Activated naive CD8-positive, alpha-beta T cell treated with anti-CD3 and anti-CD28 coated beads for 36 hours (primary cell): ENCODE measurements around the gene CEP55. TPM values are rescaled to one million over a fixed set of nuclear protein-coding genes. Genes with fewer than 3 reads are reported as not detected.

ENCODE experiments used
- DNase-seq: peaks from one replicate; pipeline ENCODE4 v3.0.0; 2021
- H3K27ac Mint-ChIP-seq: one replicate; pipeline ENCODE4 v1.8.0; 2022; ENCODE audit warnings: mild to moderate bottlenecking, moderate library complexity, mixed read lengths
- H3K27me3 Mint-ChIP-seq: one replicate; pipeline ENCODE4 v1.8.0; 2022; ENCODE audit warnings: mild to moderate bottlenecking, mixed read lengths
- H3K36me3 Mint-ChIP-seq: one replicate; pipeline ENCODE4 v1.8.0; 2021; ENCODE audit warnings: mild to moderate bottlenecking, mixed read lengths
- H3K4me1 Mint-ChIP-seq: one replicate; pipeline ENCODE4 v1.8.0; 2021; ENCODE audit warnings: mixed read lengths
- H3K4me3 Mint-ChIP-seq: one replicate; pipeline ENCODE4 v1.8.0; 2022; ENCODE audit warnings: mild to moderate bottlenecking, moderate library complexity, mixed read lengths
- H3K9me3 Mint-ChIP-seq: one replicate; pipeline ENCODE4 v1.8.0; 2022; ENCODE audit warnings: mixed read lengths
- total RNA-seq, 2 experiments: library from RNA; stranded (reverse); gene quantifications; one replicate each; pipeline ENCODE4 v1.2.3, GENCODE V29; 2021

The CEP55 gene
- total RNA-seq, 2 experiments from 2014 or later = 47.6 to 52.0 TPM

DNA sequence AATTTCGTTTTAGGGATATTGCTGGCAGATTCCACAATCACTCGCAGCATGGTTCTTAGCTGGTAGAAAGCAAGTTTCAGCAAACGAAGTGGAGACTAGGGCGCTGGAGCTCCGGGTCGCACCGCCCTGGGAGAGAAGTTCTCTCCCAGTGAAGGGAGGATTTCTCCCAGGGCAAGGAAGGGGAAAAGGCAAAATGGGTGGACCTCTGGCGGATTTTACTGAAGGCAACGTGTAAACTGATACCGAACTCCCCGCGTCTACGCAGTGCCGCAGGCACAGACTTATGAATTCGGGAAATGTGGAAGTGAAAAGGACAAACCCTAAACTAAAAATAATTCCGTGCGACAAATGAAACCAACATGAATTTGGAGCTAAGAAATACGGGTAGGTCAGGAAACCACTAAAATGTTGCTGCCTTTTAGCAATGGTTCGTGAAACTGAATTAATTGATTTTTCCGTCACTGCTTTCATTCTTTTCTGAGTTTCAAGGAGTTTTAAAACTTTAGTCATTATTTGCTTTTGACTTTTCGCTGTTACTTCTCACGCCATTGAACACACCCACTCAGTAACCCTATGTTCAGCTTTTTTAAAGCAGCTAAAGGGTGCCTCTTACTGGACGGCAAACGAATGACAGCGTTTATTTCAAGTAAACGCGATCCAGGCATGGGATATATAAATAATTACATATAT is 14.1 kb upstream of the CEP55 start, which contains the start of gene MYOF:
MYOF (minus strand) TSS at position 190 of the 690 bp plus-strand sequence; CDS start at position 50, 140 bp downstream.
- Mint-ChIP-seq H3K36me3 (peaks cover 1% of the 10 kb centered on the region), H3K4me1 (peaks cover 11% of the 10 kb centered on the region), H3K27me3 (peaks cover 17% of the 10 kb centered on the region), H3K4me3 (peak within 1 kb of the TSS; percentile 89), H3K9me3 (no peaks in the 10 kb centered on the region), H3K27ac (peak within 1 kb of the TSS; percentile 91)
- peak; percentile 41 for DNase-seq

GRCh38 chr10:93485690-93486089 is 10.7 kb upstream of the CEP55 start:
- H3K27ac Mint-ChIP-seq = no peak overlapping the region

GRCh38 chr10:93488956-93489528 is 7.4 kb upstream of the CEP55 start:
- no peak overlapping the region for H3K4me3 Mint-ChIP-seq
- no peak for DNase-seq
- peaks cover 33% of the 10 kb centered on the region for H3K27me3 Mint-ChIP-seq
- H3K36me3 Mint-ChIP-seq = no peaks in the 10 kb centered on the region
- H3K4me1 Mint-ChIP-seq = no peaks in the 10 kb centered on the region
- H3K27ac Mint-ChIP-seq = no peak overlapping the region
- H3K9me3 Mint-ChIP-seq = no peaks in the 10 kb centered on the region

More at GRCh38 chr10:93485690-93486089, 10.7 kb upstream of the CEP55 start:
- Mint-ChIP-seq H3K9me3 (no peaks in the 10 kb centered on the region), H3K4me3 (no peak overlapping the region), H3K36me3 (no peaks in the 10 kb centered on the region), H3K27me3 (peaks cover 31% of the 10 kb centered on the region), H3K4me1 (peaks cover 11% of the 10 kb centered on the region)
- DNase-seq = no peak

- no peak for DNase-seq
- Mint-ChIP-seq H3K27ac (no peak overlapping the region), H3K36me3 (no peaks in the 10 kb centered on the region), H3K4me1 (peaks cover 3% of the 10 kb centered on the region), H3K27me3 (peaks cover 25% of the 10 kb centered on the region), H3K4me3 (no peak overlapping the region), H3K9me3 (no peaks in the 10 kb centered on the region)
Observed at GRCh38 chr10:93491602-93492121, 4.8 kb upstream of the CEP55 start.

GRCh38 chr10:93493162-93493561 is 3.2 kb upstream of the CEP55 start:
- DNase-seq = no peak
- Mint-ChIP-seq H3K9me3 (no peaks in the 10 kb centered on the region), H3K36me3 (peaks cover 11% of the 10 kb centered on the region), H3K27me3 (peaks cover 21% of the 10 kb centered on the region), H3K4me3 (no peak overlapping the region), H3K4me1 (peaks cover 14% of the 10 kb centered on the region), H3K27ac (no peak overlapping the region)

GRCh38 chr10:93494494-93494893 is 1.9 kb upstream of the CEP55 start:
- H3K4me1 Mint-ChIP-seq = peaks cover 19% of the 10 kb centered on the region
- H3K27me3 Mint-ChIP-seq = peaks cover 11% of the 10 kb centered on the region
- no peak overlapping the region for H3K27ac Mint-ChIP-seq
- H3K4me3 Mint-ChIP-seq = no peak overlapping the region
- DNase-seq = no peak
- H3K36me3 Mint-ChIP-seq = peaks cover 12% of the 10 kb centered on the region
- no peaks in the 10 kb centered on the region for H3K9me3 Mint-ChIP-seq

DNA sequence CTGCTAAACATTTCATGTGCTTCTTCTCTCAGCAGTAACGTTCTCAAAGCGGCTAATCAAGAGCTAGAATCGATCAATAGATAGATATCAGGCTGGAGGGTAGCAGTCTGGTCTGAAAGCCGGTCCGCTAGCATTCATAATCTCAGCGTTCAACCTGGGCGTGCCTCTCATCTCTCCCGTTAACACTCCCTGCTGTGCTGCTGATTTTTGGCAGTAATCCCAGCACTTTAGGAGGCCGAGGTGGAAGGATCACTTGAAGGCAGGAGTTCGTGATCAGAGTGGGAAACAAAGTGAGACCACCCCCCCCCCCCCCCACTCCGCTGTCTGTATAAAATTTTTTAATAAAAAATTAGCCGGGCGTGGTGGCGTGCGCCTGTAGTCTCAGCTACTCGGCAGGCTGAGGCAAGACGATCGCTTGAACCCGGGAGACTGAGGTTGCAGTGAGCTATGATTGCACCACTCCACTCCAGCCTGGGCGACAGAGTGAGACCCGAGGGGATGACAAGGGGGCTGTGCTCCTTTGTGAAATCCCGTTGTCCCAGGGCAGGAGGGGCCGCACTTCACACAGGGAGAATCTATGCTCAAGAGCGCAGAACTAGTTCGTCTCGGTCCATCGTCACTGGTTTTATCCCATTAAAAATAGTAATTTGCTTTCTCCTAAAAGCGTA is 624 bp upstream of the CEP55 start:
- Mint-ChIP-seq H3K27me3 (peaks cover 11% of the 10 kb centered on the region), H3K9me3 (no peaks in the 10 kb centered on the region), H3K4me3 (peak overlapping the region; percentile 90), H3K36me3 (peaks cover 20% of the 10 kb centered on the region), H3K27ac (peak overlapping the region; percentile 72), H3K4me1 (peaks cover 21% of the 10 kb centered on the region)
- peak; percentile 14 for DNase-seq

DNA sequence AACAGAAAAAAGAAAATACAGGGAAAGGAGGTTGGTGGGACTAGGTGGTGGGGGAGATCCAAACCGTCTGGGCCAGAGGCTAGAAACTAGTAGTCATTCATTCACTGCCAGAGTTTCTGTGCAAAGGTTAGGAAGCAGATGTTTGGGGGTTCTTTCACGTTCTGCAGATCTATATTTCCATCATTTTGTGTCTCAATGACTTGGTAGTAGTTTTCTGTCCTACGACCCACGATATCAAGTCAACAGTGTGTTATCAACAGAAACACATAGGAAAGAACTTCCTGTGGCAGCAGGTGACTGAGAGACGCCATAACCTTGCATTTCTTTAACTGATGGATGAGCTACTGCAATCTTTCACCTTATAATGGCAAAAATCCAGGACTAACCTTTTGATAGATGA is 1.8 kb downstream of the CEP55 start:
- peaks cover 8% of the 10 kb centered on the region for H3K27me3 Mint-ChIP-seq
- peak overlapping the region; percentile 90 for H3K4me3 Mint-ChIP-seq
- H3K4me1 Mint-ChIP-seq = peaks cover 25% of the 10 kb centered on the region
- peaks cover 24% of the 10 kb centered on the region for H3K36me3 Mint-ChIP-seq
- H3K9me3 Mint-ChIP-seq = no peaks in the 10 kb centered on the region
- no peak for DNase-seq
- no peak overlapping the region for H3K27ac Mint-ChIP-seq

DNA sequence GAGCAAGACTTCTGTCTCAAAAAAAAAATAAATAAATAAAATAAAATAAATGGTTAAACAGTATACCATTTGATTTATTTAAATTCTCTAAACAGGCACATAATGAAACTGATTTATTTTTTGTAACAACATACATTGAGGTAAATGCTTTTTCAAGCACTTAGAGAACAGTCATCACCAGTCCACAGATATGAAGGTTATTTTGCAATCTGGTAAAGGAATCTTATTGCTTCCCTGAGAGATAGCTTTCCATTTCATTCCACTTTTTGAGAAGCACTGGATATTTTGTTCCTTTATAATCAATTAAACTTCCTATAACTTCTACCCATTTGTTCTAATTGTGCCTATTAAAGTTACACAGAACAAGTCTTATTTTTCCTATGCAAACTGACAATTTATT is 5.2 kb downstream of the CEP55 start:
- Mint-ChIP-seq H3K27ac (no peak overlapping the region), H3K36me3 (peaks cover 39% of the 10 kb centered on the region), H3K4me1 (peaks cover 22% of the 10 kb centered on the region), H3K4me3 (no peak overlapping the region), H3K9me3 (no peaks in the 10 kb centered on the region), H3K27me3 (no peaks in the 10 kb centered on the region)
- no peak for DNase-seq

- H3K4me3 Mint-ChIP-seq = no peak overlapping the region
- H3K27me3 Mint-ChIP-seq = no peaks in the 10 kb centered on the region
- peaks cover 38% of the 10 kb centered on the region for H3K36me3 Mint-ChIP-seq
- no peak overlapping the region for H3K27ac Mint-ChIP-seq
- peaks cover 12% of the 10 kb centered on the region for H3K4me1 Mint-ChIP-seq
- no peak for DNase-seq
- H3K9me3 Mint-ChIP-seq = no peaks in the 10 kb centered on the region
Observed at GRCh38 chr10:93503075-93503474, 6.7 kb downstream of the CEP55 start.

DNA sequence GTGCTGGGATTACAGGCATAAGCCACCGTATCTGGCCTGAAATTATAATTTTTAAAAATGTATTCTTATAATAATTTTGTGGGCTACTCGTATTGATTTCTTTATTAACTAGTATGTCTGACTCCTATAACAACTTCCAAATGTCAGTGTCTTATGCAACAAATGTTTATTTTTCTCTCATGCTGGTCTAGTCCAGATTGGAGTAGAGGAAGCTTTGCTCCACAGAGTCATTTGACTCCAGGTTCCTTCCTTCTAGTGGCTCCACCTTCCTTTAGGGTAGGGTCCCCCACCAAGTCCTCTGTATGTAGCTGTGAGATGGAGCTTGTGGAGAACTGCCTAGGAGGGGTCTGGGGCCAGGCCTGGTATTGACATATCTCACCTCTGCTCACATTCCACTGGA is 8.7 kb downstream of the CEP55 start:
- H3K27ac Mint-ChIP-seq = no peak overlapping the region
- H3K27me3 Mint-ChIP-seq = no peaks in the 10 kb centered on the region
- no peaks in the 10 kb centered on the region for H3K9me3 Mint-ChIP-seq
- H3K36me3 Mint-ChIP-seq = peaks cover 35% of the 10 kb centered on the region
- H3K4me1 Mint-ChIP-seq = peaks cover 6% of the 10 kb centered on the region
- H3K4me3 Mint-ChIP-seq = no peak overlapping the region
- DNase-seq = no peak

GRCh38 chr10:93509816-93510215 is 13.4 kb downstream of the CEP55 start:
- Mint-ChIP-seq H3K36me3 (peaks cover 26% of the 10 kb centered on the region), H3K4me3 (no peak overlapping the region), H3K9me3 (no peaks in the 10 kb centered on the region), H3K4me1 (no peaks in the 10 kb centered on the region), H3K27me3 (no peaks in the 10 kb centered on the region), H3K27ac (no peak overlapping the region)
- no peak for DNase-seq

- H3K36me3 Mint-ChIP-seq = peaks cover 29% of the 10 kb centered on the region
- no peaks in the 10 kb centered on the region for H3K4me1 Mint-ChIP-seq
- no peaks in the 10 kb centered on the region for H3K27me3 Mint-ChIP-seq
- no peak overlapping the region for H3K27ac Mint-ChIP-seq
- no peak for DNase-seq
- H3K4me3 Mint-ChIP-seq = no peak overlapping the region
- no peaks in the 10 kb centered on the region for H3K9me3 Mint-ChIP-seq
Observed at GRCh38 chr10:93512565-93512964, 16.2 kb downstream of the CEP55 start.

GRCh38 chr10:93513091-93513490 is 16.7 kb downstream of the CEP55 start:
- Mint-ChIP-seq H3K4me1 (no peaks in the 10 kb centered on the region), H3K36me3 (peaks cover 28% of the 10 kb centered on the region), H3K27ac (no peak overlapping the region), H3K9me3 (no peaks in the 10 kb centered on the region), H3K27me3 (no peaks in the 10 kb centered on the region), H3K4me3 (no peak overlapping the region)
- DNase-seq = no peak

GRCh38 chr10:93514521-93514920 is 18.1 kb downstream of the CEP55 start:
- Mint-ChIP-seq H3K27ac (no peak overlapping the region), H3K36me3 (peaks cover 28% of the 10 kb centered on the region), H3K9me3 (no peaks in the 10 kb centered on the region), H3K4me3 (no peak overlapping the region), H3K27me3 (no peaks in the 10 kb centered on the region), H3K4me1 (no peaks in the 10 kb centered on the region)
- no peak for DNase-seq
